22Rv1 (cell line): ENCODE data around the gene NDUFS8.

Experiments used
- ZFX ChIP-seq: fragments of 450-650 bp; IDR thresholded peaks from 2 replicates; pipeline ENCODE4 v1.6.1; 2017; ENCODE audit warnings: antibody characterized with exemption, borderline replicate concordance
- TF ChIP-seq, protein P1 (sequence below): fragments of 450-650 bp; IDR thresholded peaks from 2 replicates; pipeline ENCODE4 v1.5.1; 2017; ENCODE audit warnings: mild to moderate bottlenecking

DNA sequence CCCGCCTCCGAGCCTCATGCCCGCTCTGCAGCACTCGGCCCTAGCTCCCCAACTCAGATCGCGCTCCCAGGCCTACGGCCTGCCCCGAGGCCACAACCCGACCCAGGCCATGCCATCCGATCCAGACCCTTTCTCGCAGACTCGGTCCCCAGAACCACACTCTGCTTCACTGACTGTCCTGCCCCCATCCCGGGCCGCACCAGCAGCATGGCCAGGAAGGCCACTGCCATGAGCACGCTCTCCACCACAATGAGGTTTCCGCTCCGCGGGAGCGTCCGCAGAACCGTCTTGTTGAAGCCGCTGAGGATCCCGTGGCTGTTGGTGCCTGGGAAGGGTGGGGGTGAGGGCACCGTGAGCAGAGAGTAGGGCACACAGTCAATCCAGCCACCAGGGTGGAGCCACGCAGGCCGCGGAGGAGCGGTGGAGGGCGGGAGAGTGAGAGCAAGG, 33.0 kb upstream of the NDUFS8 start:
- TF ChIP-seq, protein P1, sequence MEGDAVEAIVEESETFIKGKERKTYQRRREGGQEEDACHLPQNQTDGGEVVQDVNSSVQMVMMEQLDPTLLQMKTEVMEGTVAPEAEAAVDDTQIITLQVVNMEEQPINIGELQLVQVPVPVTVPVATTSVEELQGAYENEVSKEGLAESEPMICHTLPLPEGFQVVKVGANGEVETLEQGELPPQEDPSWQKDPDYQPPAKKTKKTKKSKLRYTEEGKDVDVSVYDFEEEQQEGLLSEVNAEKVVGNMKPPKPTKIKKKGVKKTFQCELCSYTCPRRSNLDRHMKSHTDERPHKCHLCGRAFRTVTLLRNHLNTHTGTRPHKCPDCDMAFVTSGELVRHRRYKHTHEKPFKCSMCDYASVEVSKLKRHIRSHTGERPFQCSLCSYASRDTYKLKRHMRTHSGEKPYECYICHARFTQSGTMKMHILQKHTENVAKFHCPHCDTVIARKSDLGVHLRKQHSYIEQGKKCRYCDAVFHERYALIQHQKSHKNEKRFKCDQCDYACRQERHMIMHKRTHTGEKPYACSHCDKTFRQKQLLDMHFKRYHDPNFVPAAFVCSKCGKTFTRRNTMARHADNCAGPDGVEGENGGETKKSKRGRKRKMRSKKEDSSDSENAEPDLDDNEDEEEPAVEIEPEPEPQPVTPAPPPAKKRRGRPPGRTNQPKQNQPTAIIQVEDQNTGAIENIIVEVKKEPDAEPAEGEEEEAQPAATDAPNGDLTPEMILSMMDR = no peak
- no peak for TF ChIP-seq ZFX
